ENCODE measurements around the gene TNRC6B.

- no peak for TF ChIP-seq CTCF (optimal IDR thresholded peaks at IDR 0.05 in 1 of 3, IDR thresholded peaks at IDR 0.05 in 1 of 3, conservative IDR thresholded peaks at IDR 0.05 in 1 of 3; ENCODE audit: extremely low read depth in 1 of 3, insufficient read depth in 2 of 3, low read length in 3 of 3)
- no peak for TF ChIP-seq EZH2 (IDR thresholded peaks at IDR 0.05; ENCODE audit: low read length)
Observed at GRCh38 chr22:40361100-40361499, 183.4 kb downstream of the TNRC6B start.

Measured in keratinocyte (primary cell).